ENCODE data around the gene MARVELD3.

The MARVELD3 gene

DNA sequence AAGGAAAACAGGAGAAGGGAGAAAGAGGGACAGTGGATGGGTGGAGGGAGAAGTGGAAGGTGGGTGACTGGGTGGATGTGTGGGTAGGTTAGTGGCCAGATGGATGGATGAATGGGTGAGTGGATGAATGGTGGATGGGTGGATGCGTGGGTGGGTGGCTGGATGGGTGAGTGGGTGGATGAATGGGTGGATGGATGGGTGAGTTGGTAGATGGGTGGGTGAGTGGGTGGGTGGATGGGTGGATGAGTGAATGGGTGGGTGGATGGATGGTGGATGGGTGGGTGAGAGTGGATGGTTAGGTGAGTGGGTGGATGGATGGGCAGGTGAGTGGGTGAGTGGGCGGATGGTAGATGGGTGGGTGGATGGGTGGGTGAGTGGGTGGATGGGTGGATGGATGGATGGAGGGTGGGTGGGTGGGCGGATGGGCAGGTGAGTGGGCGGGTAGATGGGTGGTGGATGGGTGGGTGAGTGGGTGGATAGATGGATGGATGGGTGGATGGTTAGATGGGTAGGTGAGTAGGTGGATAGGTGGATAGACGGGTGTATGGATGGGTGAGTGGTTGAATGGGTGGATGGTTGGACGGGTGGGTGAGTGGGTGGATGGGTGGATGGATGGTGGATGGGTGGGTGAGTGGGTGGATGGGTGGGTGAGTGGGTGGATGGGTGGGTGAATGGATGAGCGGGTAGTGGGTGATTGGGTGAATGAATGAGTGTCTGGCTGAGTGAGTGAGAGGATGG is 702 bp upstream of the MARVELD3 start:
- no peak for DNase-seq

- DNase-seq, result no peak
Observed at GRCh38 chr16:71626858-71627213, 852 bp downstream of the MARVELD3 start.

GRCh38 chr16:71627731-71628181 is 1.8 kb downstream of the MARVELD3 start:
- DNase-seq, result no peak

DNA sequence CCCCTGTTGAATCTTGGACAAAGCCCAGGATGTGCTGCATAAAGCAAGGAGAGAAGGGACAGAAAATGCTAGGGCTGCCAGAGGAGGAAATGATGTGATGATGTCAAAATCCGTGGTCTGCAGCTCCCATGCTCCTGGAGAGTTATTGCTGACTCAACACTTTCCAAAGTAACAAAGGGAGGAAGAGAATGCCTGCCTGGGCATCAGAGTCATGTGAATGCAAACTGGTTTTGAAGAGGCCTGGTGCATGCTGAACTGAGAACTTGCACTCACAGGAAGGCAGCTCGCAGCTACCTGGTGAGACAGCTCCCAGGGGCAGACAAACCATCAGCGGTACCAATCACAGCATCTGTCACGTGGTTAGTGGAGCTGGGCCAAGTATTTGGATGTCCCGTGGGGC is 2.8 kb downstream of the MARVELD3 start:
- no peak for DNase-seq

DNA sequence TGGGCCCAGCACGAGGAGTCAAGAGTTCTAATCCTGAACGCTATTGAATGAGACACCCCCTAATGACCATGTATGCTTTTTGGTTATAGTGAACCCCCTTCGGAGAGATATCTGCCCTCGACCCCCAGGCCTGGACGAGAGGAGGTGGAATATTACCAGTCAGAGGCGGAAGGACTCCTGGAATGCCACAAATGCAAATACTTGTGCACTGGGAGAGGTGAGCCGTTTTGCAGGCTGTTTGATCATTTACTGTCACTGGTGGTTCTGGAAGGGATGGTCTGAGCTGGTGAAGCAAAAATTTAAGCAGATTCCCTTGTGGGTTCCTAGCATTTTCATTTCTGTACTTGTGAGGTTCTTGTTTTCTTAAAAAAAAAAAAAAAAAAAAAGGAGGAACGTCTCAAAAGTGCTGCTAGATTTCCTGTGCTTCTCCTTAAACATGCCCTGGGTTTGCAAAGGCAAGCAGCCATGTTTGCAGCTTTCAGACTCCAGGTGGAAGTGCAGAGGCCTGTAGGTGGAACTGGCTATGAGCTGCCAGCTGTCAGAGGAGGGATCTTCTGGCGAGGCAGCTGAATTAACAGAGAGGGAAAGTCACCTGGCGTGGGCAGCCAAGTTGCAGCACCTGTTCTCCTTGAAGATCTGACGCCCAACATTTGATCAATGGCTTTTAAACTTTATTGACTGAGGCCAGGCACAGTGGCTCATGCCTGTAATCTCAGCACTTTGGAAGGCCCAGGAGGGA is 3.5 kb downstream of the MARVELD3 start:
- no peak for DNase-seq

- DNase-seq, result no peak
Observed at GRCh38 chr16:71630808-71631207, 4.8 kb downstream of the MARVELD3 start.

DNA sequence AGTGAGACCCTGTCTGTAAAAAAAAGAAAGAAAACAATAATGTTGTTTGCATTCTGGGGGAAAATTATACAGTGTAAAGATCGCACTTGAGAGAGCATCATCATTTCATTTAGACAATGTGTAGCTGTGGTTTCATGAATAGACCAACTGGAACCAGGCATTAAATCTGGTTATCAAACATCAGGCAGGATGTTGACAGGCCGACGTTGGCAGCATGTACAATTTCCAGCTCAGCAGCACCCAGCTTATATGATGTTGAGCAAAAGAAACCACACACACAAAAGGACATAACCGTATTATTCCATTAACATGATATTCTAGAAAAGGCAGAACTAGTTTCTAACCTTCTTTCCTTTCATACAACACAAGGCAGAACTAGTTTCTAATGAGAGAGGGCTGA is 5.8 kb downstream of the MARVELD3 start:
- DNase-seq, result no peak

DNA sequence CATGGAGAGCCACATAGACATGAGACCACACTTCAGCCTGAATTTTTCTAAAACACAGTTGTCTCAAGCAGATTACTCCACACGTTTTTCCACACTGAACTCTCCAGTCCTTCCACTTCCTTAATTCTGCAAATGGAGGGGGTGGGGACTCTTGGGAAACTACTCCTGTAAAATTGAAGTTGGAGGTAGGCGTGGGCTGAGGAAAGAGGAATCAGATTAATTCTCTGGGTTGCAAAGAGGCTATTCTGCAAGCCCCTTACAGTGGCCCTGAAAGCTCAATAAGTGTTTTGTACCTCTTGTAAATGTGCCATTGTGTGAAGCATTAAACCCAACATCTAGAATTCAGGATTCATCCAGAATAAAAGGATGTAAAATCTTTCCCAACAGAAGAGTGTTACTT is 9.6 kb downstream of the MARVELD3 start:
- no peak for DNase-seq

DNA sequence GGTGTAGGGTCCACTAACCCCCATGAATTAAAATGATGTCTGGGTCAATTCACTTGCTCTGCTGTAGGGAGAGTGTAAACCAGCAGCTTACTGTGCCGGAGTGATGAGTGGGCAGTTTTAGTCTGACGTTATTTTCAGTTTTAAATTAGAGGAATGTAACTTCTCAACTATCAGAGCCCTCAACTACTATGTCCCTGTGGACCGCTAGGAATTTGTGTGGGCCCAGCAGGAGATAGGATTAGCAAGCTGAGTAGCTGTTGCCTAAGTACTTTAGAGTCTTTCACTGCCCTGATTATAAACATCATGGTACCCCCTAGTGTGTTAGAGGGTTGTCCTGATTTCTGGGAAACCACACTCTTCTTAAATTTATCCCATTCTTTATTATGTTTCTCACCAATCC is 11.4 kb downstream of the MARVELD3 start:
- DNase-seq, result no peak

DNA sequence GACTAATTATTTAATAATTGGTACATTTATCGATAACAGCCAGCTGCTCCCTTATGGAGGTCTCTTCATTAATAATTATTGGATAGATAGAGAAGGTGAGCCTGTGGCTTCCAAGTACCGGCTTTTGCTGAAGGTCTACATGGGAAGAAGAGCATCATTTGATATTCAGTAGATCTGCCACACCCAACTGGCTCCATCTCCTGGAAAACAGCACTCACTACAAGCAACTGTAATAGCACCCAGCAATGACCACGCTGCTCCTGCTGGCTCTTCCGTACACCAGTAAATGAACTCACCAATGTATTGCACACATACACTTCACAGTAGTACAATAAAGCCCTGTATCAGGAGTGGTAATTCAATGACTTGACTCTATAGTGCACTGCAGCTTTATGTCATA is 19.5 kb downstream of the MARVELD3 start:
- no peak for DNase-seq

- DNase-seq, result no peak
Observed at GRCh38 chr16:71647391-71647790, 21.4 kb downstream of the MARVELD3 start.

- DNase-seq, result no peak
Observed at GRCh38 chr16:71648162-71648561, 22.2 kb downstream of the MARVELD3 start.

DNA sequence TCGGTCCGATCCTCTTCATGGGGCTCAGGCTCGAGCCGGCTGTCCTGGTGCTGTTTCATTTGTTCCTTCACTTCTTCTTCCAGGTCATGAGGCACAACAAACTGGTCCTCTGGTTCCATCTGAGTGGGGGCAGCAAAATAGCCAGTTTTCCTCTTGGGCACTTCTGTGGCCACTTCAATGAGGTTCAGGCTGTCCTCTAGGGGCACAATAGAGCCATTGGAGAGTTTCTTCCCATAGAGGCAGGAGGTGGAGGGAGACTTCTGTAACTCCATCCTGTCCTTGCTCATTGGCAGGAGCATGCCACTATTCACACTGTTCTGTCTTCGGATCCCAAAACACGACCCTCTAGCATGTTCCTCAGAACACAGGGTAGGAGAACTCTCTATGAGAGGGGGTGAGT is 22.9 kb downstream of the MARVELD3 start:
- no peak for DNase-seq

GRCh38 chr16:71649704-71650103 is 23.7 kb downstream of the MARVELD3 start:
- no peak for DNase-seq

GRCh38 chr16:71658771-71659170 is 32.8 kb downstream of the MARVELD3 start:
- DNase-seq, result no peak

DNA sequence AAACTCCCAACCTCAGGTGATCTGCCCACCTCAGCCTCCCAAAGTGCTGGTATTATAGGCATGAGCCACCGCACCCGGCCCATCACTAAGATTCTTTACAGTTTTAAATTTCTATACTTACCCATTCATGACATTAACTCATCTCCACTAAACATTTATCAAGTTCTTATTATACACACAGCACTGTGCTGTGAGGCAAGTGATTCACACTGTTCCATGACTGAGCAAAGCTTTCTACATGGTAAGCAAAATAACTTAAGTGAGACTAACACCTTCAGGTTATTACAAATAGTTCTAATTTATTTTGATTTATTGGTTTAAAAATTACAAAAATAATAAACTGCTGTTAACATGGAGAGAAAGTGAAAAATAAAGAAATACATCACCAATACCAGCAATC is 33.5 kb downstream of the MARVELD3 start:
- DNase-seq, result no peak

GRCh38 chr16:71666264-71666663 is 40.3 kb downstream of the MARVELD3 start:
- no peak for DNase-seq

DNA sequence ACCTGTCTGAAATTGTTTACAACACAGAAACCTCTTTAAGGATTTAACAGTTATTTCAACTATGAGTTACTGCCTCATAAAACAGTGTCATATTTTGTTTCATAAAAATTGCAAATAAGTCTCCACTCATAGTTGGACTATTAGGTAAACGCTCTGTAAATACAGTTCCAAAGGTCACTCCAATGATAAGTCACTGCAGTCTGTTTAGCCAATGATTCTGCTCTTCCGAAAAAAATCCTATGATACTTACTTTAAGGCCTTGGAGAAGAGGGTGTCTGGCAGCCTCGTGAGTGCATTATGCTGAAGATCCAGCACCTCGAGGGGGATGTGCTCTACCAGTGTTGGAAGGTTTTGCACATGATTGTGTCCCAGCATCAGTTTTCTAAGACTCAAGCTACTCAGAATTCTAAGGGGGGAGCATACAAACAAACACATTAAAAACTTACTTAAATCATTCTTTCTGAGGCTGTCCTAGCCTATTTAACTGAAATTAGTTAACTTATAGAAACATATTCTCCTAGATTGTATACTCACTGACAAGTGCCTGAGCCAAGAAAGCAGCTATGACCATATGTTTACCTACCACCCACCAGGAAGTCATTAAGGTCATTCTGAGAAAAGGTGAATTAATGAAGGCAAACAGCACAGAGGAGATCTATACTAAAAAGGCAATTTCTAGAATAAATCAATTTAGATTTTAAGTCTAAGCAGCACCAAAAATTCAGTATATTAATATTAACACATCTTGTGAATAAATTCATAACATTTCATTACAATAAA is 41.1 kb downstream of the MARVELD3 start:
- DNase-seq, result no peak

DNA sequence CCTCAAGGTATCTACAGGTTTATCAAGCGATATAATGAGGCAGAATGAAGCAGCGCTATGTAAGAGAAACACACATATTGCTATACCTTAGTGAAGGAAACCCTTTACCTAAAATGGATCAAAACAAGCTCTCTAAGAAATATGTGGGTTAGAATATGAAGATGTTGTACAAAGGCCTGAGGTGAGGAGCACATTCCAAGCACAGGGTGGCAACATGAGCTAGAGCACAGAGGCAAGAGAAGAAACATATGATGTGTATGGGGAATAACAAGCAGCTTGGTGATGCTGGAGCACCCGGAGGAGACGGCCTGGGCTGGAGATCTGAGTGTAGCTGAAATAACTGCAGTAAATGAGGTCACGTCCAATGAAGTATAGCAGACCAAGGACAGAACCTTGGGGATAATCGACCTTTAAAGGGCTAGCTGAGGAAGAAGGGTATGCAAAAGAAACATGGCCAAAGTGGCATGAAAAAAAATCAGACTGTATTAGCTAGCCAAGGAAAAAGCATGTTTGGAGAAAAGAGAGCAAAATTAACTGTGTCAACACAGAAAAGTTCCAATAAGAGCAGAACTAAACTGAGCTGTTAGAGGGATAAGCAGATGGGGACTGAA is 44.0 kb downstream of the MARVELD3 start:
- DNase-seq, result no peak

DNA sequence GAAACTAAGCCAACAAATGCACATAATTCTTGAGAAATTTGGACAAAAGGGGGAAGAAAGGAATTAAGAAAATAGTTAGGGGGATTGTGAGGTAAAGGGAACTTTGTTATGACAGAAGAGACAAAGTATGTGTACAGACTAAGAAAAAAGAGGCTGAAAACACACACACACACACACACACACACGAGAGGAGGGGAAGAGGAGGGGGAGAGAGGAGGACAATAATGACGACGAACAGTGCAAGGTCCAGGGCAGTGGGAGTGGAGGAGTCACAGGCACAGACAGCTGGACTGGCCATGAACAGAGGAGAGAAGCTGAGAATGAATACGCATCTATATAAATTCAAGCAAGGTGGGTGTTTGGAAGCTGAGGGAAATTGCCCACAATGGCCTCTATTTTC is 44.6 kb downstream of the MARVELD3 start:
- no peak for DNase-seq

DNA sequence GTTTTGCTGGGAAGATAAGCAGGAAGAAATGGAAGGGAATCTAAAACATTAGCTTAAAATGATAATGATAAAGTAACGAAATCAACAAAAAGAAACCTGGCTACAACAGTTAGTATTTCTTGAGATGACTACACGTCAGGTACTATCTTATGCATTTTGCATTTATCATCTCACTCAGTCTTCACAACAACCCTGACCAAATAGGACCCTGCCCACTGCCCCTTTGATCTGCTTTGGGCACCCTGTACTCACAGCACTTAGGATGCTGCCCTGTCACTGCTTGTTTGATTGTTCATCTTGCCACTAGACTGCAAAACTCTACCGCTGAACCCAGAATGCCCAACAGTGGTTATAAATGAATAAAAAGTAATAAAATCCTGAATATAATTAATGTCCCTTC is 45.2 kb downstream of the MARVELD3 start:
- DNase-seq, result no peak

DNA sequence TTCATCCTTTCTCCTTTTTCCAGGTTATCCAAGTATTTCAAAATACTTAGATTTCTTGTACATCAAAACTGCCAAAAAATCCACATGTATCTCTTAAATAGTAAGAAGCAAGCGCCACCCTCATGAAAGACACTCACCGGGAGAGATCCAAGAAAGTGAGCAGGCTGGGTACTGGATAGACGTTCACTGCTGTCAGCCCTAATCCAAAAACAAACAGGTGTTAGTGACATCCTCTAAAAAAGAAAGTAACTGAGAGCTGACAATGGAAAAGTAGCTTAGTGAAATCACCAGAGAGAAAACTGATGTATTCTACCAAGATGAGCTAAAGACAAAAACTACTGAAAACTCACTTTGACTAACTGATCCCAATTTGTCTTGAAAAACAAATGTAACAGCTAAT is 46.1 kb downstream of the MARVELD3 start:
- no peak for DNase-seq

DNA sequence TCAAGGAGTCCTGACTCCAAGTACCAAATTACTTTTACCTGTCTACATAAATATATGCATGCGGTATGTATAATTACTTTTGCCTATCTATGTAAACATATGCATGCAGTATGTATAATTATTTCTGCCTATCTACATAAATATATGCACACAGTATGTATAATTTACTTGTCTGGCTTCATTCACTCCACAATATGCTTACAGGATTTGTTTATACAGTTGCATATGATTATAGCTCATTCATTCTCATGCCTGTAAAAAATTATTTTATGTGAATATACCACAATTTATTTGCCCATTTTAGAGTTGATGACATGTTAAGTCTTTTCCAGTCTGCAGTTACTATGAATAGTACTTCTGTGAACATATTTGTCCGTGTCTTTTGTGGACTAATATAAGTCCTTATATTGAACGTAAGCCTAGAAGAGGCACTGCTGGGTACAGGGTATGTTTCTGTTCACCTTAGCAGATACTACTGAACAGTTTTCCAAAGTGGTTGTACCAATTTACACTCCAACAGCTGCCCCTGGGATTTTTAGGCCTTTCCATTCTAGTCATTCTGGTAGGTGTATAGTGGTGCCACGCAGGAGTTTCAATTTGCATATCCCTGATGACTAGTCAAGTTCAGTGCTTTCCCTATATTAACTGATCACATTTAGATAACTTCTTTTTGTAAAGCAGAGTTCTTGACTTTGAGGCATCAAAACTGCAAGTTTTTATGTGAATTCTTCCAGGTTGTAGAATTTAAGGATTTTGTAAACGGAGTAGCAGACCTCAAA is 47.0 kb downstream of the MARVELD3 start:
- no peak for DNase-seq

Data from GOT3 (cell line).